Hepatocyte (in vitro differentiated cells): ENCODE data around the gene TMEM98. TPM values are rescaled to one million over a fixed set of nuclear protein-coding genes. Genes with fewer than 3 reads are reported as not detected.
"Not testable (repeated sequence)": the region's sequence is repeated elsewhere in the genome, so short reads cannot be mapped to it uniquely, and the experiment has no call there.

Experiments
- DNase-seq: peaks from one replicate; pipeline ENCODE4 v3.0.0-alpha.2; 2016; ENCODE audit warnings: low spot score
- H2AFZ ChIP-seq: fragments of 200-600 bp; sonication (generic); 2 replicates; pipeline ENCODE4 v1.6.0; 2016; ENCODE audit warnings: antibody characterized with exemption, mild to moderate bottlenecking
- H3K27ac ChIP-seq: fragments of 200-600 bp; sonication (generic); 2 replicates; pipeline ENCODE4 v1.5.1; 2016; ENCODE audit warnings: mild to moderate bottlenecking
- H3K27me3 ChIP-seq: fragments of 200-600 bp; sonication (generic); 2 replicates; pipeline ENCODE4 v1.6.1; 2016
- H3K36me3 ChIP-seq: fragments of 200-600 bp; sonication (generic); replicated peaks from 2 replicates; pipeline ENCODE4 v1.5.1; 2016; ENCODE audit warnings: low read depth; ENCODE audit not compliant: insufficient read depth
- H3K4me1 ChIP-seq: fragments of 200-600 bp; sonication (generic); 2 replicates; pipeline ENCODE4 v1.5.1; 2016; ENCODE audit warnings: mild to moderate bottlenecking, moderate library complexity; ENCODE audit not compliant: insufficient read depth
- H3K4me2 ChIP-seq: fragments of 200-600 bp; sonication (generic); 2 replicates; pipeline ENCODE4 v1.6.0; 2016
- H3K4me3 ChIP-seq: fragments of 200-600 bp; sonication (generic); 2 replicates; pipeline ENCODE4 v1.5.1; 2016; ENCODE audit warnings: mild to moderate bottlenecking
- H3K79me2 ChIP-seq: fragments of 200-600 bp; sonication (generic); 2 replicates; pipeline ENCODE4 v1.6.0; 2017; ENCODE audit warnings: mild to moderate bottlenecking
- H3K9me2 ChIP-seq: fragments of 200-600 bp; sonication (generic); replicated peaks from 2 replicates; pipeline ENCODE4 v1.6.0; 2017; ENCODE audit warnings: mild to moderate bottlenecking; ENCODE audit not compliant: insufficient read depth
- H3K9me3 ChIP-seq: fragments of 200-600 bp; sonication (generic); 2 replicates; pipeline ENCODE4 v1.5.1; 2016; ENCODE audit warnings: low read depth, mild to moderate bottlenecking
- H4K20me1 ChIP-seq: fragments of 200-600 bp; sonication (generic); 2 replicates; pipeline ENCODE4 v1.6.0; 2016; ENCODE audit warnings: mild to moderate bottlenecking; ENCODE audit not compliant: insufficient read depth, poor library complexity, severe bottlenecking
- EZH2 ChIP-seq: fragments of 200-600 bp; sonication (generic); IDR thresholded peaks from 2 replicates; pipeline ENCODE4 v1.6.1; 2016; ENCODE audit warnings: antibody characterized with exemption, mild to moderate bottlenecking, borderline replicate concordance
- EZH2phosphoT487 ChIP-seq: fragments of 200-600 bp; sonication (generic); IDR thresholded peaks from one replicate; pipeline ENCODE4 v1.6.1; 2018; ENCODE audit warnings: antibody characterized with exemption, mild to moderate bottlenecking, low read depth, moderate library complexity; ENCODE audit not compliant: unreplicated experiment, severe bottlenecking
- WGBS: methylation state at CpG from one replicate; pipeline ENCODE4 v1.1.6; 2016; ENCODE audit warnings: low lambda C conversion rate; ENCODE audit errors: missing lambda C conversion rate; 5-methylcytosine and 5-hydroxymethylcytosine counted together
- polyA plus RNA-seq: library from polyadenylated mRNA; unstranded; fragments of >200 nt; fragmentation: Nextera tagmentation; extraction: Ambion mirVana; gene quantifications from 2 replicates; pipeline ENCODE4 v1.2.1, GENCODE V29; 2016
- total RNA-seq: library from RNA; depleted of rRNA; stranded (reverse); fragments of >200 nt; gene quantifications from 2 replicates; pipeline ENCODE4 v1.2.3, GENCODE V29; 2014
- TF ChIP-seq, protein P1 (sequence below): fragments of 200-600 bp; sonication (generic); IDR thresholded peaks from 2 replicates; pipeline ENCODE4 v1.5.1; 2016; ENCODE audit warnings: antibody characterized with exemption, mild to moderate bottlenecking; ENCODE audit not compliant: poor library complexity

Gene TMEM98
- total and polyA plus RNA-seq, 2 experiments from 2014 or later: 280 to 406 TPM

DNA sequence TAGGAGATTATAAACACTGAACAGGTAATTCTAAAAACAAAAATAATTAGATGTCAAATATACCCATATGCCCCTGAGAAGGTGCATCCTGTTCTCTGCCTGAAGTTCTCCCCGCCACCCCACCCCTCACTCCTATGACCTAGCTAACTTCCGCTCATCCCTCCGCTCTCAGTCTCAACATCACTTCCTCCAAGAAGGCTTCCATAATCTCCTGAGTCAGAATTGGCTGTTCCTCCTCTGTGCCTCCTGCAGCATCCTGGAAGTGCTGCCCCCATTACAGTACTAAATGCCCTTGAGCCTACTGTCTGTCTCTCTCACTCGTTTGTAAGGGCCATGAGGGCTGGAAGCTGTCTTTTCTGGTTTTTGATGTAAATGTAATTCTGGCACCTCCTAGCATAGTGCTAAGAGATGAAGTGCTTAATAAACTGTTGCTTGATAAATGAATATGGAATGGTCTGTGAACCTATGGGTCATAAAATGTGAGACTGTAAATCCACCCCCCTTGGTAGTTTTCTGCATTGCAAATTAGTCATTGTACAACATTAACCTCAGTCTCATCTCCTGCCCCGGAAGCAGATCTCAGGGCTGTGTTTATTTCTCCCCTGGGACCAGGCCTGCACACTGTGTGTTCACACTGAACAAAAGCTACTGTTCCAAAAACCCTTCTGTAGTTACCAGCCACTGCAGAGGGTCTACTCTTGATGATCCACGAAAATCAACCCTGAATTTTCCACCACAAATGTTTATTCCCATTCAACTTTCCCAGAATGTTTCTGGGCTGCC is 47.1 kb upstream of the TMEM98 start:
- H2AFZ ChIP-seq: no peak overlapping the region
- WGBS: 85% methylated on average over 6 of the region's 6 CpGs
- TF ChIP-seq EZH2phosphoT487: no peak
- TF ChIP-seq, protein P1, sequence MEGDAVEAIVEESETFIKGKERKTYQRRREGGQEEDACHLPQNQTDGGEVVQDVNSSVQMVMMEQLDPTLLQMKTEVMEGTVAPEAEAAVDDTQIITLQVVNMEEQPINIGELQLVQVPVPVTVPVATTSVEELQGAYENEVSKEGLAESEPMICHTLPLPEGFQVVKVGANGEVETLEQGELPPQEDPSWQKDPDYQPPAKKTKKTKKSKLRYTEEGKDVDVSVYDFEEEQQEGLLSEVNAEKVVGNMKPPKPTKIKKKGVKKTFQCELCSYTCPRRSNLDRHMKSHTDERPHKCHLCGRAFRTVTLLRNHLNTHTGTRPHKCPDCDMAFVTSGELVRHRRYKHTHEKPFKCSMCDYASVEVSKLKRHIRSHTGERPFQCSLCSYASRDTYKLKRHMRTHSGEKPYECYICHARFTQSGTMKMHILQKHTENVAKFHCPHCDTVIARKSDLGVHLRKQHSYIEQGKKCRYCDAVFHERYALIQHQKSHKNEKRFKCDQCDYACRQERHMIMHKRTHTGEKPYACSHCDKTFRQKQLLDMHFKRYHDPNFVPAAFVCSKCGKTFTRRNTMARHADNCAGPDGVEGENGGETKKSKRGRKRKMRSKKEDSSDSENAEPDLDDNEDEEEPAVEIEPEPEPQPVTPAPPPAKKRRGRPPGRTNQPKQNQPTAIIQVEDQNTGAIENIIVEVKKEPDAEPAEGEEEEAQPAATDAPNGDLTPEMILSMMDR: no peak
- no peak for TF ChIP-seq EZH2
- H3K9me3 ChIP-seq: no peaks in the 10 kb centered on the region
- H3K27me3 ChIP-seq: no peaks in the 10 kb centered on the region
- H3K36me3 ChIP-seq: no peaks in the 10 kb centered on the region
- H3K79me2 ChIP-seq: peaks cover 2% of the 10 kb centered on the region
- no peak overlapping the region for H3K4me3 ChIP-seq
- DNase-seq: no peak
- H3K4me1 ChIP-seq: peaks cover 6% of the 10 kb centered on the region
- H4K20me1 ChIP-seq: no peaks in the 10 kb centered on the region
- no peaks in the 10 kb centered on the region for H3K9me2 ChIP-seq
- H3K4me2 ChIP-seq: no peak overlapping the region
- H3K27ac ChIP-seq: no peak overlapping the region

DNA sequence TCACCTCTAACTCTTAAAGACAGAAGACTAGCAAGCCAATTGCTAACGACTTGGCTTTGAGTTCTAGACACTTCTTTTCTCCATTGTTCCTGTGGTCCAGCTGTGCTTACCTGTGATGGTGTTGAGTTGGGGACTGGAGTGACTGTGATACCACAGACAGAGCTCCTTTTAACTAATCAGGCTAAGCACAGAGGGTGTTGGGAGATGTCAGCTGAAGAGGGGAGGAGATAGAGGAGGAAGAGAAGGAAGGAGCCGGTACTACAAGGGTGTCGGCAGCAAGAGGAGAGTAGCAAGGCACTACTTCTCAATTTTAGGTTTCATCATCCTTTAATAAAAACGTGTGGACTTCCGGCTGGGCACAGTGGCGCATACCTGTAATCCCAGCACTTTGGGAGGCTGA is 45.9 kb upstream of the TMEM98 start:
- no peaks in the 10 kb centered on the region for H3K27me3 ChIP-seq
- no peak for DNase-seq
- H3K79me2 ChIP-seq: no peaks in the 10 kb centered on the region
- no peak overlapping the region for H3K27ac ChIP-seq
- WGBS: 81% methylated on average over 6 of the region's 6 CpGs
- H2AFZ ChIP-seq: no peak overlapping the region
- H3K4me3 ChIP-seq: no peak overlapping the region
- H4K20me1 ChIP-seq: no peaks in the 10 kb centered on the region
- TF ChIP-seq EZH2phosphoT487 (no peak), EZH2 (no peak)
- TF ChIP-seq, protein P1: no peak
- no peaks in the 10 kb centered on the region for H3K36me3 ChIP-seq
- H3K4me2 ChIP-seq: no peak overlapping the region
- no peaks in the 10 kb centered on the region for H3K9me3 ChIP-seq
- H3K4me1 ChIP-seq: peaks cover 6% of the 10 kb centered on the region
- no peaks in the 10 kb centered on the region for H3K9me2 ChIP-seq

DNA sequence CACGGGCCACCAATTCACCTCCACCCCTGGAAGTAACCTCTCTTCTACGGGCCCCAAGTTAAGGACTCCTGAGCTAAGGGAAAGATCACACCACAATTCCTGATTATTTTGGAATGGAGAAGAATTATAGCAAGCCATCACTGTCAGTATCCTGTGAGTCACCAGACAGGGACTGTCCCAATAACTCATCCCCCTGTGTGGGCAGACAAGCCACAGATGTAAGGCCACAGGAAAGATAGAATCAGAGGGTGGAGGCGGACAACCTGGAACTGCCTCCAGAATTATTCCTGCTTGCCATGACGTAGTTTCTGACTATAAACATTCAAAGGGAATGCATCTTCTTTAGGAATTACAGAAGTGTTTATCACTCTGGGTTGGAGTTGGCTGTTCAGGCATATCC is 45.2 kb upstream of the TMEM98 start:
- Histone ChIP-seq H3K4me3 (no peak overlapping the region), H3K9me3 (no peaks in the 10 kb centered on the region), H3K36me3 (no peaks in the 10 kb centered on the region), H3K9me2 (no peaks in the 10 kb centered on the region), H3K4me1 (peaks cover under 1% of the 10 kb centered on the region), H2AFZ (no peak overlapping the region), H3K27me3 (no peaks in the 10 kb centered on the region), H3K4me2 (no peak overlapping the region), H3K27ac (no peak overlapping the region), H3K79me2 (no peaks in the 10 kb centered on the region), H4K20me1 (no peaks in the 10 kb centered on the region)
- no peak for DNase-seq
- TF ChIP-seq EZH2phosphoT487: no peak
- TF ChIP-seq, protein P1: no peak
- no peak for TF ChIP-seq EZH2
- WGBS: 89% methylated on average over 4 of the region's 4 CpGs

DNA sequence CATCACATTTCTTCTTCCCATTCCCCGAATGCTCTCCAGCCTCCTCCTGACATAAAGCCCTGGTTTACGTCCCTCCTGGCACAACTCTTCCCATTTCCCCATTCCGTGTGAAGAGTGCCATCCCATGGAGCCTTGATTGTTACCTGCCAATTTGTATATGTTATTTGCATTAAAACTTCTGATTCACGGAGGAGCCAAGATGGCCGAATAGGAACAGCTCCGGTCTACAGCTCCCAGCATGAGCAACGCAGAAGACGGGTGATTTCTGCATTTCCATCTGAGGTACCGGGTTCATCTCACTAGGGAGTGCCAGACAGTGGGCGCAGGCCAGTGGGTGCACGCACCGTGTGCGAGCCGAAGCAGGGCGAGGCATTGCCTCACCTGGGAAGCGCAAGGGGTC is 41.0 kb upstream of the TMEM98 start:
- not testable (repeated sequence) for H3K4me2 ChIP-seq, H4K20me1 ChIP-seq, H2AFZ ChIP-seq, H3K4me1 ChIP-seq, H3K27me3 ChIP-seq, H3K36me3 ChIP-seq, H3K4me3 ChIP-seq, DNase-seq, H3K9me2 ChIP-seq, H3K27ac ChIP-seq, H3K79me2 ChIP-seq, H3K9me3 ChIP-seq
- WGBS: 90% methylated on average over 8 of the region's 16 CpGs

DNA sequence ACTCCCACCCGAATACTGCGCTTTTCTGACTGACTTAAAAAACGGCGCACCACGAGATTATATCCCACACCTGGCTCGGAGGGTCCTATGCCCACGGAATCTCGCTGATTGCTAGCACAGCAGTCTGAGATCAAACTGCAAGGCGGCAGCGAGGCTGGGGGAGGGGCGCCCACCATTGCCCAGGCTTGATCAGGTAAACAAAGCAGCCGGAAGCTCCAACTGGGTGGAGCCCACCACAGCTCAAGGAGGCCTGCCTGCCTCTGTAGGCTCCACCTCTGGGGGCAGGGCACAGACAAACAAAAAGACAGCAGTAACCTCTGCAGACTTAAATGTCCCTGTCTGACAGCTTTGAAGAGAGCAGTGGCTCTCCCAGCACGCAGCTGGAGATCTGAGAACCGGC is 40.5 kb upstream of the TMEM98 start:
- not testable (repeated sequence) for DNase-seq, H3K36me3 ChIP-seq, H3K79me2 ChIP-seq, H3K27ac ChIP-seq, H4K20me1 ChIP-seq, H3K4me3 ChIP-seq, H3K27me3 ChIP-seq, H3K4me2 ChIP-seq, H3K9me2 ChIP-seq, H2AFZ ChIP-seq, H3K9me3 ChIP-seq, H3K4me1 ChIP-seq
- WGBS: 44% methylated on average over 4 of the region's 14 CpGs
